Measurements from ENCODE around the gene SSBP3. TPM values are rescaled to one million over a fixed set of nuclear protein-coding genes. Genes with fewer than 3 reads are reported as not detected.
A peak's percentile ranks its signal among the peaks of the same experiment; 100 is the strongest.
"Not testable (repeated sequence)": the region's sequence is repeated elsewhere in the genome, so short reads cannot be mapped to it uniquely, and the experiment has no call there.

SSBP3 gene
- total RNA-seq, 2 donors from 2014 or later, result 40.3 to 56.3 TPM

- no peak overlapping the region for H3K27ac Mint-ChIP-seq
- H3K27me3 Mint-ChIP-seq, result no peaks in the 10 kb centered on the region
- no peak overlapping the region for H3K4me3 Mint-ChIP-seq
- H3K9me3 Mint-ChIP-seq, result no peaks in the 10 kb centered on the region
- peaks cover 12% of the 10 kb centered on the region for H3K4me1 Mint-ChIP-seq
- ATAC-seq (replicated peaks), result no peak
- peaks cover 70% of the 10 kb centered on the region for H3K36me3 Mint-ChIP-seq (ENCODE audit: low read depth)
Measured at GRCh38 chr1:54392401-54392800, 13.8 kb downstream of the SSBP3 start.

DNA sequence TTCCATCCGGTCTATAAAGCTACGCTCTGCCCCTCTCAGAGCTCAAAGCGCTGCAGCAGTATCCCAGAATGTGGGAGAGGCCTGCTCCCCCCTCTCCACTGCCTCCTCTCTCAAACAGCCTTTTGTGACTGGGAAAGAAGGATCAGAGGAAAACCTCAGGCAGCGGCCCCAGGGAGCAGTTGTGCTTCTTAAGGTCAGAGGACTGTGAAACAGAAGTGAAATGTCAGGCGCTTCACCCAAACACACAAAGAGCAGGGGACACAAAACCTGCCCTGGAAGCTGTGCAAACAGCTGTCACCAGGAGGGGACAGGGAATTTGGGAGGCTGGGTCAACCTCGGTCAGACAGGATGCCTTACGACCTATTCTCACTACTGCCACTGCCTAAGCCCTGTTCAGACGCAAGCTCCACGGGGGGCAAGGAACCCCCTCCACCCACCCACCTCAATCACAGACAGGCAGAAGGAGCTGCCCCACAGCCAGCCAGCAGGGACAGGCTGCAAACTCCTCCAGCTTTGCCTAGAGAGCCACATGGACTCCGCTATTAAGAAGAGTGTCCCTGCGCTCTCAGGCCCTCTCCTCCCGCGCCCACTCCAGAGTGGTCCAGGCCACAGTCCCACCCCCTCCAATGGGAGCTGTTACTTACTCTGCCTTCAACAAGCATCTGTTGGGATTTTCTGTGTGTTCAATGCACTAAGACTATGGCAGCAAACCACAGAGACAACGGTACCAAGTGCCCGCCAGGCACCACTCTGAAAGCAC, 14.6 kb downstream of the SSBP3 start:
- Mint-ChIP-seq H3K27ac (no peak overlapping the region), H3K36me3 (ENCODE audit: low read depth) (peaks cover 70% of the 10 kb centered on the region), H3K4me1 (peaks cover 16% of the 10 kb centered on the region), H3K9me3 (no peaks in the 10 kb centered on the region), H3K27me3 (no peaks in the 10 kb centered on the region), H3K4me3 (no peak overlapping the region)
- no peak for ATAC-seq (replicated peaks)

GRCh38 chr1:54390655-54391054, 15.5 kb downstream of the SSBP3 start:
- peaks cover 61% of the 10 kb centered on the region for H3K36me3 Mint-ChIP-seq (ENCODE audit: low read depth)
- H3K4me3 Mint-ChIP-seq, result no peak overlapping the region
- no peaks in the 10 kb centered on the region for H3K27me3 Mint-ChIP-seq
- H3K4me1 Mint-ChIP-seq, result peaks cover 17% of the 10 kb centered on the region
- no peak for ATAC-seq (replicated peaks)
- H3K9me3 Mint-ChIP-seq, result no peaks in the 10 kb centered on the region
- H3K27ac Mint-ChIP-seq, result no peak overlapping the region

GRCh38 chr1:54389608-54390007, 16.6 kb downstream of the SSBP3 start:
- H3K9me3 Mint-ChIP-seq; ATAC-seq (replicated peaks); H3K27ac Mint-ChIP-seq; H3K27me3 Mint-ChIP-seq; H3K4me3 Mint-ChIP-seq: not testable (repeated sequence)
- peaks cover 26% of the 10 kb centered on the region for H3K4me1 Mint-ChIP-seq
- H3K36me3 Mint-ChIP-seq (ENCODE audit: low read depth), result peaks cover 55% of the 10 kb centered on the region

DNA sequence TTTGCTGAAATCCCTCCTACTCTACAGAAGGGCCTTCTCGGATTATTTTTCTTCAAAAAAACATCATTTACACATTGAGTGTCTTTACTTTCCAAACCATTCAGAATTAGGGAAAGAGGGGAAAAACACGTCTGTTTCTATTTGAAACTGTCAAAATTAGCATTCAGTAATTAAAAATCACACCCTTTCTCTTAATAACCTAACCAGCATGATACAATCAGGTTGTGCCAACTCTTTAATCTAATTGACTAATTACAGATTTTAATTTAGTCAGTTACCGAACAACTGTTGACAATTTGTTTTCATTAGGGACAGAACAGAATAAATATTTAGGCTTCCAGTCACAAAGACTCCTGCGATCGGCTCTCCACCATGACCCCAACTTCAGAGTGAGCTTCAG, 18.8 kb downstream of the SSBP3 start:
- Mint-ChIP-seq H3K4me3 (no peak overlapping the region), H3K27me3 (no peaks in the 10 kb centered on the region), H3K9me3 (no peaks in the 10 kb centered on the region), H3K27ac (peak overlapping the region; percentile 6), H3K4me1 (peaks cover 21% of the 10 kb centered on the region), H3K36me3 (ENCODE audit: low read depth) (peaks cover 48% of the 10 kb centered on the region)
- ATAC-seq (replicated peaks), result no peak

GRCh38 chr1:54385727-54386022, 20.5 kb downstream of the SSBP3 start:
- H3K27ac Mint-ChIP-seq, result peak overlapping the region; percentile 69

DNA sequence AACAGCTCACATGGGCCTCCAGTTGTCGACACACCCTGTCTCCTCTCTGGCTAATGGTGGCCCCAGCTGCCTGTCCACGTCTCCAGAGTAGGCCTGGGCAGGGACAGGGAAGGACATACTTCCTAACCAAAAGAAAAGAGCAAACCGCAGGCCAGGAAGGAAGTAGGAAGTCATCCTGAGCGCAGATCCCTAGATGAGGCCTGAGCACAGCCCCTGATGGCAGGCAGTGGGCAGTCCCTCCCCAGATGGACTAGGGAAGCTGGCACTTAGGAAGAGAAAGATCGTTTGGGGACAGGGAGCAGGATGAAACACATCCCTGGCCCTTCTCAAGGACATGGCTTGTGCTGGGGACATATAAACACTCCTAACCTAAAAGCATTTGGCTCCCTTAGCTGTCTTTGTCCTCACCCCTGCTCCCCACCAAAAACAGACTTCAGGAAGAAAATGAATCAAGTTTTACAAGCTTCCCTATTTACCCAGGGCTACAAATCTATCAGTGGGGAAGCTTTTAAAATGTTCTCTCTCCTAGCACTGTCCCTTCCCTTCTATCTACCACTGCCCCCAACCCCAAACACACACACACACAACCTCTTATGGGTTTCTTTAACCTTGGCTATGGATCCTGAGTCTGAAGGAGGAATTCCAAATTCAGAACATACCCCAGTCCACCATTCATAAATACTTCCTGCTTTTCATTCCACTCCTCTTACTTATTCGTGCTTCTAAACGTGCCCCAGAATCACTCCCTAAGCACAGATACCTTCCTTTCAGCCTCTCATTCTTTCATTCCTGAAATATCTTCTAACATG, 21.1 kb downstream of the SSBP3 start:
- Mint-ChIP-seq H3K4me3 (no peak overlapping the region), H3K4me1 (peaks cover 26% of the 10 kb centered on the region), H3K27me3 (no peaks in the 10 kb centered on the region), H3K36me3 (ENCODE audit: low read depth) (peaks cover 43% of the 10 kb centered on the region), H3K9me3 (no peaks in the 10 kb centered on the region), H3K27ac (peak overlapping the region; percentile 69)
- no peak for ATAC-seq (replicated peaks)

More at GRCh38 chr1:54385727-54386022, 20.5 kb downstream of the SSBP3 start:
- Mint-ChIP-seq H3K4me3 (no peak overlapping the region), H3K27me3 (no peaks in the 10 kb centered on the region), H3K36me3 (ENCODE audit: low read depth) (peaks cover 44% of the 10 kb centered on the region), H3K9me3 (no peaks in the 10 kb centered on the region), H3K4me1 (peaks cover 26% of the 10 kb centered on the region)
- ATAC-seq (replicated peaks), result no peak

DNA sequence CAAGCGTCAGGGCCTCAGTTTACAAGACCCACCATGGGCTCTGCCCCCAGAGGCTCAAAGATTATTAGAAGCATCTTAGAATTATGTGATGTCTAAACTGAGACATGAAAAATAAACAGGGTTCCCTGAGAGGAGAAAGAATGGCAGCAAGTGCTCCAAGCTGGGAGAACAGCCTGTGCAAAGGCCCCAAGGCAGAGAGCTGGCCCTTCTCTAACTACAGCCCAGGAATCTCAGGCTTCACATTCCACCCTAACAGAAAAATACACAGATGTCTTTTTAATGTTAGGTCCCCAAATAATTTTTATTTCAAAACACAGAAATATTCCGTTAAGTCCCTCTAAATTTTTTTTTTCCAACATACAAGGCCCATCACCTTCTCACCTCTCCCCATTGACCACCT, 21.7 kb downstream of the SSBP3 start:
- Mint-ChIP-seq H3K36me3 (ENCODE audit: low read depth) (peaks cover 42% of the 10 kb centered on the region), H3K4me1 (peaks cover 26% of the 10 kb centered on the region), H3K9me3 (no peaks in the 10 kb centered on the region), H3K4me3 (no peak overlapping the region), H3K27me3 (no peaks in the 10 kb centered on the region), H3K27ac (peak overlapping the region; percentile 69)
- ATAC-seq (replicated peaks), result no peak

- Mint-ChIP-seq H3K27me3 (no peaks in the 10 kb centered on the region), H3K9me3 (no peaks in the 10 kb centered on the region), H3K4me3 (no peak overlapping the region), H3K36me3 (ENCODE audit: low read depth) (peaks cover 28% of the 10 kb centered on the region), H3K4me1 (peaks cover 25% of the 10 kb centered on the region), H3K27ac (peak overlapping the region; percentile 73)
- peak; percentile 15 for ATAC-seq (replicated peaks)
Measured at GRCh38 chr1:54381524-54381923, 24.7 kb downstream of the SSBP3 start.

GRCh38 chr1:54380290-54380882, 25.8 kb downstream of the SSBP3 start:
- H3K27ac Mint-ChIP-seq, result no peak overlapping the region

GRCh38 chr1:54379555-54380289, 26.5 kb downstream of the SSBP3 start:
- H3K4me3 Mint-ChIP-seq, result no peak overlapping the region
- no peak overlapping the region for H3K27ac Mint-ChIP-seq
- peaks cover 22% of the 10 kb centered on the region for H3K4me1 Mint-ChIP-seq
- H3K27me3 Mint-ChIP-seq, result no peaks in the 10 kb centered on the region
- peaks cover 26% of the 10 kb centered on the region for H3K36me3 Mint-ChIP-seq (ENCODE audit: low read depth)
- H3K9me3 Mint-ChIP-seq, result no peaks in the 10 kb centered on the region
- ATAC-seq (replicated peaks), result no peak

More at GRCh38 chr1:54380290-54380882, 25.8 kb downstream of the SSBP3 start:
- H3K9me3 Mint-ChIP-seq, result no peaks in the 10 kb centered on the region
- H3K4me1 Mint-ChIP-seq, result peaks cover 27% of the 10 kb centered on the region
- H3K27me3 Mint-ChIP-seq, result no peaks in the 10 kb centered on the region
- H3K4me3 Mint-ChIP-seq, result no peak overlapping the region
- ATAC-seq (replicated peaks), result no peak
- H3K36me3 Mint-ChIP-seq (ENCODE audit: low read depth), result peaks cover 28% of the 10 kb centered on the region

DNA sequence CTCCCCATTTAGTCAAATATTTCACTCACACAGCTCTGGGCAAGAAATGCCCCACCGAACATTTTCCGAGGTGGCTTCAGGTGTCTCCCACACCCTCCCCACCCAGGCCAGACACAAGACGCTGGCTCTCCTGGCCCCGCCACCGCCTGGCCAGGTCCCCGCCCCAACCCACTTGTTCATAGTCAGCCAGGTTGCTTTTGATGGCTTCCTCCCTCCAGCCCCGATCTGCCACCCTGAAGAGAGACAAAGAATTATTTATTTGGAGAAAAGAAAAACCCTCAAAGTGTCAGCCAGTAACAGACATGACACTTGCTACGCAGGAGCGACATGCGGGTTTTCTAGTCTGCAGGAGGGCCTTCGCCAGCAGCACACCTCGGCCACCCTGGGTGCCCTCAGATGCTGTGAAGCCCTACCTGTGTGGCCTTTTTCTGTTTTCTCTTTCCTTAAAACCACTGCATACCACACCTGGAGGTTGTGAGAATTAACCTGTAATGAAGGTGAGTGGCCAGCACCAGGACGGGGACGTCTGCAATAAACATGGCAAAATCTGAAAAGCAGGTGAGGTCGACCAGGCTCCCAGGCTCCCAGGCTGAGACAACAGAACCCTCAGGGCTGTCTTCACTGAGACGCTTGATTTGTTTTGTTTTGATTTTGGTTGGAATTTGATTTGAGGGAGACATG, 27.2 kb downstream of the SSBP3 start:
- no peak overlapping the region for H3K4me3 Mint-ChIP-seq
- no peak for ATAC-seq (replicated peaks)
- H3K27me3 Mint-ChIP-seq, result no peaks in the 10 kb centered on the region
- H3K36me3 Mint-ChIP-seq (ENCODE audit: low read depth), result peaks cover 22% of the 10 kb centered on the region
- no peaks in the 10 kb centered on the region for H3K9me3 Mint-ChIP-seq
- peaks cover 21% of the 10 kb centered on the region for H3K4me1 Mint-ChIP-seq
- H3K27ac Mint-ChIP-seq, result peak overlapping the region; percentile 19

DNA sequence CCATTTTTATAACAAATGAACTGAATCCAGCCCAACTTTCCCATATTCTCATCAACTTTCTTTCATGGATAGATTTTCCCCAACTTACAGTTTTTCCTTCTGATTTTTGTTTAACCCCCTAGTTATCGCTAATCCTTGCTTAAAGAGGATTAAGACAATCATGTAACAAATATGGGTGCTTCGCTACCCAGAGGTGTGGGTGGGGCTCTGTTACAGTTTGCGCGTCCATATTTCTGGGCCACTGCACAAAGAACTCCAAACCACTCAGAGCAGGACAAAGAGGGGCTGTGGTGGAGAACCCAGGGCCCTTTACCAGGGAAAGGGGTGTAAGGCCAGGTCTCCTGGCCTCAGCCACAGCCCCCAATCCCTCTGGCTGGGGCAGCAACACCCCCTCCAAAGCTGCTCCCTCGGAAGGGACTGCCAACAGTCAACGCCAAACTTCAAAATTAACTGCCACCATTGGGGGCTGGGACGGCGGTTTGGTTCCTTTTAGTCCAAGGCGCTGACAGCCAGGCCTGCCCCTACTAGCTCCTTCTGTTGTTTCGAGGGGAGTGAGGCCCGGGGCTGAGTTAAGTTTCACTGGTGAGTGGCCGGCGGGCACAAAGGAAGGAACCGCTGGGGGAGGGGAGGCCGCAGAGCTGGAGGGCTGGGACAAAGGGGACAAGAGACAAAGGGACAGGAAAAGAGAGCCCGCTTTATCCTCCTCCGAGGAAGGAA, 27.9 kb downstream of the SSBP3 start:
- Mint-ChIP-seq H3K4me3 (no peak overlapping the region), H3K36me3 (ENCODE audit: low read depth) (peaks cover 22% of the 10 kb centered on the region), H3K27ac (no peak overlapping the region), H3K4me1 (peaks cover 21% of the 10 kb centered on the region), H3K9me3 (no peaks in the 10 kb centered on the region), H3K27me3 (no peaks in the 10 kb centered on the region)
- ATAC-seq (replicated peaks), result no peak

Data from activated T-helper 17 cell treated with anti-CD3 and anti-CD28 coated beads, Interleukin-2, amount 50 U/mL, for 72 hours (primary cell).